AG04449 (cell line): ENCODE data around the gene ARID4B.

Experiments used
- CTCF ChIA-PET: fragments of 350-600 bp; formaldehyde crosslinking; extraction: SDS; loops from one replicate; lab custom pipeline; 2021; ENCODE audit warnings: antibody characterized with exemption; lab: Yijun Ruan, JAX
- POLR2A ChIA-PET: fragments of 400-600, 350-600 bp; formaldehyde crosslinking; extraction: SDS; loops from one replicate; lab custom pipeline; 2020; ENCODE audit warnings: antibody characterized with exemption, inconsistent platforms; lab: Yijun Ruan, JAX
- DNase-seq: peaks from one replicate; pipeline ENCODE4 v3.0.0-alpha.2; 2010; ENCODE audit warnings: low read depth, low spot score
- H3K4me3 ChIP-seq: 2 replicates; pipeline ENCODE4 v1.5.1; 2011; ENCODE audit warnings: low read depth, mild to moderate bottlenecking, control low read depth, low read length
- CTCF ChIP-seq: IDR thresholded peaks from one replicate; pipeline ENCODE4 v1.5.1; 2011; ENCODE audit warnings: mild to moderate bottlenecking, moderate library complexity, low read length, control low read depth, inconsistent platforms; ENCODE audit not compliant: insufficient read depth; ENCODE audit errors: missing control alignments

ARID4B gene

GRCh38 chr1:235254721-235255120 is 73.3 kb downstream of the ARID4B start:
- no peak overlapping the region for H3K4me3 ChIP-seq
- no peak for DNase-seq
- ChIA-PET POLR2A (no interaction called here), CTCF (interaction anchor here (1.1 to 2.8 kb wide), 2 partner anchors 161 to 162 kb away, joined by 5 to 14 read pairs; no protein-coding TSS in a partner anchor)
- no peak for TF ChIP-seq CTCF

GRCh38 chr1:235253219-235253962 is 74.6 kb downstream of the ARID4B start:
- no peak for DNase-seq
- peak; percentile 74 for TF ChIP-seq CTCF
- ChIA-PET POLR2A (no interaction called here), CTCF (interaction anchor here (0.6 to 4.8 kb wide), 12 partner anchors 9 to 530 kb away, joined by 3 to 69 read pairs (median 4); no protein-coding TSS in a partner anchor)
- no peak overlapping the region for H3K4me3 ChIP-seq

GRCh38 chr1:235250430-235250829 is 77.5 kb downstream of the ARID4B start:
- POLR2A ChIA-PET, result no interaction called here

GRCh38 chr1:235246022-235246948 is 81.7 kb downstream of the ARID4B start:
- ChIA-PET POLR2A (no interaction called here), CTCF (interaction anchor here (1.2 to 2.0 kb wide), 3 partner anchors 13 to 170 kb away, joined by 4 to 8 read pairs (median 5); no protein-coding TSS in a partner anchor)
- H3K4me3 ChIP-seq, result no peak overlapping the region
- DNase-seq, result no peak
- no peak for TF ChIP-seq CTCF

More at GRCh38 chr1:235250430-235250829, 77.5 kb downstream of the ARID4B start:
- no peak for DNase-seq
- no peak overlapping the region for H3K4me3 ChIP-seq
- no peak for TF ChIP-seq CTCF
- CTCF ChIA-PET, result interaction anchor here (1.2 to 4.8 kb wide), 6 partner anchors 8 to 166 kb away, joined by 3 to 69 read pairs (median 13); no protein-coding TSS in a partner anchor

- ChIA-PET POLR2A (no interaction called here), CTCF (no interaction called here)
- DNase-seq, result no peak
- H3K4me3 ChIP-seq, result no peak overlapping the region
- TF ChIP-seq CTCF, result no peak
These were observed 82.9 kb downstream of the ARID4B start for GRCh38 chr1:235244974-235245592.
